Prostate gland (tissue), 2 donors: ENCODE measurements around the gene WFS1. TPM values are rescaled to one million over a fixed set of nuclear protein-coding genes. Genes with fewer than 3 reads are reported as not detected.

Experiments
- DNase-seq: peaks from one replicate; pipeline ENCODE4 v3.0.0-alpha.2; 2019; ENCODE audit warnings: low spot score
- H3K27ac ChIP-seq, 2 donors: fragments of 200-600 bp; sonication (generic); 2 replicates each; pipeline ENCODE4 v1.5.1; 2017 to 2019
- H3K27me3 ChIP-seq: fragments of 200-600 bp; sonication (generic); replicated peaks from 2 replicates; pipeline ENCODE4 v1.5.1; 2019; ENCODE audit not compliant: insufficient read depth
- H3K36me3 ChIP-seq, 2 donors: fragments of 200-600 bp; sonication (generic); 1 replicate in 1 of 2; 2 replicates in 1 of 2; pipeline versions ENCODE4 v1.5.1 to v1.8.1; 2017 to 2019
- H3K4me1 ChIP-seq: fragments of 200-600 bp; sonication (generic); replicated peaks from 2 replicates; pipeline ENCODE4 v1.5.1; 2019
- H3K4me3 ChIP-seq, 2 donors: fragments of 200-600 bp; sonication (generic); 2 replicates each; pipeline ENCODE4 v1.5.1; 2017 to 2019
- H3K9me3 ChIP-seq: fragments of 200-600 bp; sonication (generic); 2 replicates; pipeline ENCODE4 v1.5.1; 2017
- POLR2A ChIP-seq: fragments of 450-650 bp; IDR thresholded peaks from one replicate; pipeline ENCODE4 v1.6.1; 2016; ENCODE audit warnings: antibody characterized with exemption, mild to moderate bottlenecking
- POLR2AphosphoS5 ChIP-seq: sonication (generic); formaldehyde crosslinking; IDR thresholded peaks from one replicate; pipeline ENCODE4 v1.6.1; 2017; ENCODE audit warnings: antibody characterized with exemption
- WGBS: methylation state at CpG from one replicate; pipeline ENCODE4 v1.1.5; 2018; 5-methylcytosine and 5-hydroxymethylcytosine counted together
- intact Hi-C: fragments of 100-400 bp; cut with DNase I; formaldehyde crosslinking; loops from one replicate; pipeline ENCODE4 v1.14.2; 2022
- total RNA-seq, 2 donors: library from RNA; depleted of rRNA; stranded (reverse); fragments of >200 nt; gene quantifications; one replicate each; pipeline ENCODE4 v1.1.0, GENCODE V29; 2016
- TF ChIP-seq, protein P1 (sequence below), 4 experiments: fragments of 200-600 bp in 2 of 4; fragments of 450-650 bp in 2 of 4; sonication (generic) in 2 of 4; IDR thresholded peaks; 1 replicate in 3 of 4; 2 replicates in 1 of 4; pipeline ENCODE4 v1.5.1; 2016 to 2019; ENCODE audit warnings: antibody characterized with exemption in 4 of 4, mild to moderate bottlenecking in 2 of 4, moderate library complexity in 2 of 4

Gene WFS1
- total RNA-seq, 2 donors from 2014 or later = 53.4 to 169 TPM

DNA sequence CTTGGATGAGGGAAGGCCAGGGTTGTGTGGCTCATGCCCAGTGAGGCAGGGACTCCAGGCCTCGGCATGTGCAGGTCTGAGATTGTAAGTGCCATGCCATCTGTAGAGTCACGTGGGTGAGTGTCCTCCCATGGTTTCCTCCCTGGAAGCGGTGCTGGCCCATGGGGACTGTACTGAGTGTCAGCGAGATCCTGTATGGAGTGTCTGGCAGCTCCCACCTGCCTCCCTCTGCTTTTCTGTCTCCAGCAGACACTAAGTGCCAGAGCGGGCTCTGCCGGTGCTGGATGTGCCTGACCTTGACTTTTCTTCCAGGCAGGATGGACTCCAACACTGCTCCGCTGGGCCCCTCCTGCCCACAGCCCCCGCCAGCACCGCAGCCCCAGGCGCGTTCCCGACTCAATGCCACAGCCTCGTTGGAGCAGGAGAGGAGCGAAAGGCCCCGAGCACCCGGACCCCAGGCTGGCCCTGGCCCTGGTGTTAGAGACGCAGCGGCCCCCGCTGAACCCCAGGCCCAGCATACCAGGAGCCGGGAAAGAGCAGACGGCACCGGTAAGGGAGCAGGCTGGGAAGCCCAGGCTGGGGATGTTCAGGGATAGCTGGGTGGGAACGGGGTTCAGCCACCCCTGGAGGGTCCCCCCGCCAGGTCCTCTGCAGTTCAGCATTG, 7.6 kb downstream of the WFS1 start:
- Histone ChIP-seq H3K27me3 (no peaks in the 10 kb centered on the region), H3K4me1 (no peaks in the 10 kb centered on the region), H3K4me3 (no peak overlapping the region), H3K9me3 (no peaks in the 10 kb centered on the region), H3K27ac (peak overlapping the region; percentile 43 to 50), H3K36me3 (no peaks in the 10 kb centered on the region)
- intact Hi-C loops = no loop called here
- 80% methylated on average over 23 of the region's 24 CpGs for WGBS
- TF ChIP-seq, protein P1, sequence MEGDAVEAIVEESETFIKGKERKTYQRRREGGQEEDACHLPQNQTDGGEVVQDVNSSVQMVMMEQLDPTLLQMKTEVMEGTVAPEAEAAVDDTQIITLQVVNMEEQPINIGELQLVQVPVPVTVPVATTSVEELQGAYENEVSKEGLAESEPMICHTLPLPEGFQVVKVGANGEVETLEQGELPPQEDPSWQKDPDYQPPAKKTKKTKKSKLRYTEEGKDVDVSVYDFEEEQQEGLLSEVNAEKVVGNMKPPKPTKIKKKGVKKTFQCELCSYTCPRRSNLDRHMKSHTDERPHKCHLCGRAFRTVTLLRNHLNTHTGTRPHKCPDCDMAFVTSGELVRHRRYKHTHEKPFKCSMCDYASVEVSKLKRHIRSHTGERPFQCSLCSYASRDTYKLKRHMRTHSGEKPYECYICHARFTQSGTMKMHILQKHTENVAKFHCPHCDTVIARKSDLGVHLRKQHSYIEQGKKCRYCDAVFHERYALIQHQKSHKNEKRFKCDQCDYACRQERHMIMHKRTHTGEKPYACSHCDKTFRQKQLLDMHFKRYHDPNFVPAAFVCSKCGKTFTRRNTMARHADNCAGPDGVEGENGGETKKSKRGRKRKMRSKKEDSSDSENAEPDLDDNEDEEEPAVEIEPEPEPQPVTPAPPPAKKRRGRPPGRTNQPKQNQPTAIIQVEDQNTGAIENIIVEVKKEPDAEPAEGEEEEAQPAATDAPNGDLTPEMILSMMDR (IDR thresholded peaks at IDR 0.05) = no peak
- TF ChIP-seq POLR2AphosphoS5 (no peak), POLR2A (no peak)
- DNase-seq = no peak

GRCh38 chr4:6277935-6278800, 8.5 kb downstream of the WFS1 start:
- Histone ChIP-seq H3K4me1 (no peaks in the 10 kb centered on the region), H3K27ac (peak overlapping the region; percentile 10 to 43), H3K36me3 (no peaks in the 10 kb centered on the region), H3K4me3 (no peak overlapping the region), H3K9me3 (no peaks in the 10 kb centered on the region), H3K27me3 (no peaks in the 10 kb centered on the region)
- 74% methylated on average over 21 of the region's 21 CpGs for WGBS
- intact Hi-C loops = no loop called here
- no peak for DNase-seq
- TF ChIP-seq, protein P1 (IDR thresholded peaks at IDR 0.05) = no peak
- no peak for TF ChIP-seq POLR2AphosphoS5
- no peak for TF ChIP-seq POLR2A

DNA sequence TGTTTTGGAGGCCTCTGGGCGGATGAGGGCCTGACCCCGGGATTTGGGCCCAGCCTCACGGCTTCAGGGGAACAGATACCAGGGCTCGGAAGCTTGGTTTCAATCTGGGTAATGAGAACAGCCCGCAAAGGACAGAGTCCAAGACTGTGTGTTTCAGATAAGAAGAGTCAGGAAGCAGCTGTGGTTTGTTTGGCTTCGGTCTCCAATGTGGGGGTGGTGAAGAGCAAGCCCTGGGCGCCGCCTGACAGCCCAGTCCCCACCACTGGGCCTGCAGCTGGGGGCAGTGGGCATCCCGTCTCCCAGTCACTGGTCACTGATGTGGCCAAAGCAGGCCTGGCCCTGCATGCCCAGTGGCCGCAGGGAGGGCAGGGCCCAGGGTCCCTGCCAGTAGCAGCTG, 9.1 kb downstream of the WFS1 start:
- H3K9me3 ChIP-seq = no peaks in the 10 kb centered on the region
- H3K27me3 ChIP-seq = no peaks in the 10 kb centered on the region
- H3K36me3 ChIP-seq = no peaks in the 10 kb centered on the region
- DNase-seq = no peak
- no peaks in the 10 kb centered on the region for H3K4me1 ChIP-seq
- 53% methylated on average over 10 of the region's 10 CpGs for WGBS
- TF ChIP-seq POLR2AphosphoS5 (no peak), POLR2A (no peak)
- TF ChIP-seq, protein P1 (IDR thresholded peaks at IDR 0.05) = no peak
- intact Hi-C loops = no loop called here
- peak overlapping the region; percentile 10 to 43 for H3K27ac ChIP-seq
- H3K4me3 ChIP-seq = no peak overlapping the region

GRCh38 chr4:6279582-6280289, 10.1 kb downstream of the WFS1 start:
- 83% methylated on average over 14 of the region's 14 CpGs for WGBS
- intact Hi-C loops = no loop called here
- Histone ChIP-seq H3K27ac (no peak overlapping the region), H3K36me3 (no peaks in the 10 kb centered on the region), H3K4me3 (no peak overlapping the region), H3K27me3 (no peaks in the 10 kb centered on the region), H3K4me1 (no peaks in the 10 kb centered on the region), H3K9me3 (no peaks in the 10 kb centered on the region)
- TF ChIP-seq POLR2A (no peak), POLR2AphosphoS5 (no peak)
- TF ChIP-seq, protein P1 (IDR thresholded peaks at IDR 0.05) = no peak
- no peak for DNase-seq
